H1 (cell line): ENCODE data around the gene PLK4. TPM values are rescaled to one million over a fixed set of nuclear protein-coding genes. Genes with fewer than 3 reads are reported as not detected.

Experiments used
- BCL11A ChIP-seq, 2 experiments: IDR thresholded peaks; one replicate each; pipeline ENCODE4 v1.6.1; 2011; ENCODE audit warnings: low read depth in 2 of 2, low read length in 2 of 2, mild to moderate bottlenecking in 2 of 2
- CEBPB ChIP-seq: IDR thresholded peaks from 2 replicates; pipeline ENCODE4 v1.6.1; 2012; ENCODE audit warnings: low read depth, low read length
- EGR1 ChIP-seq: IDR thresholded peaks from 2 replicates; pipeline ENCODE4 v1.6.1; 2011; ENCODE audit warnings: low read depth, low read length, borderline replicate concordance
- JUN ChIP-seq: IDR thresholded peaks from 2 replicates; pipeline ENCODE4 v1.6.1; 2011; ENCODE audit warnings: low read depth, mild to moderate bottlenecking, improper control_type of control experiment, low read length
- POLR2A ChIP-seq, 2 experiments: IDR thresholded peaks; 1 replicate in 1 of 2; 2 replicates in 1 of 2; pipeline ENCODE4 v1.6.1; 2011; ENCODE audit warnings: low read depth in 2 of 2, low read length in 2 of 2, mild to moderate bottlenecking in 2 of 2; ENCODE audit errors: control extremely low read depth in 1 of 2
- polyA plus RNA-seq, 7 experiments: library from polyadenylated mRNA; depleted of rRNA in 3 of 7; stranded (reverse) in 5 of 7; unstranded in 2 of 7; fragments of >200 nt in 5 of 7; fragments of 200-250 nt in 2 of 7; gene quantifications; 1 replicate in 5 of 7; 2 replicates in 1 of 7; 4 replicates in 1 of 7; pipeline versions ENCODE4 v1.2.1 to v1.2.3, GENCODE V29; 2011 to 2013; ENCODE audit warnings: missing spikeins in 2 of 7, mixed read lengths in 2 of 7
- total RNA-seq: library from RNA; stranded (reverse); fragmentation: NEBNext Ultra II Directional; extraction: Animal tissue kit (Norgen Biotek cat#: 25700); gene quantifications from 2 replicates; pipeline ENCODE4 v1.2.1, GENCODE V29; 2021

The PLK4 gene
- total and polyA plus RNA-seq, 2 of the 8 experiments (the other 6 are each of a cell fraction or from before 2014, with no cell fraction given), result 23.3 to 35.2 TPM

DNA sequence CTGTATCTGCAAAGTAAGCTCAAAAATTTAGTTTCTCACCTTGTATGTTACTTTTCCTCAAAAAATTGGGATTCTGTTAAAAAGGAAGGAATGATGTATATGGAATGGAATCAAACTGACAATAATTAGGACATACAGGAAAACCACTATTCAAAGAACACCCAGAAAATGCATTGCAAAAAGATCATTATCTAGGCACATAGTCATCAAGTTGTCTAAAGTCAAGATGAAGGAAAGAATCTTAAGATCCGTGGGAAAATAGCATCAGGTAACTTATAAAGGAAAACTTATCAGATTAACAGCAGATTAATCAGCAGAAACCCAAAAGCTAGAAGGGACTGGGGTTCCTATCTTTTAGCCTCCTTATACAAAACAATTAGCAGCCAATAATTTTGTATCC lies 23.1 kb upstream of the PLK4 start (continued):
- TF ChIP-seq JUN (no peak), EGR1 (no peak), POLR2A (IDR thresholded peaks at IDR 0.05; ENCODE audit: control extremely low read depth in 1 of 2, low read depth in 2 of 2, low read length in 2 of 2) (no peak), BCL11A (IDR thresholded peaks at IDR 0.05; ENCODE audit: low read depth in 2 of 2, low read length in 2 of 2) (no peak), CEBPB (no peak)
